ENCODE results near the gene OCLN.

DNA sequence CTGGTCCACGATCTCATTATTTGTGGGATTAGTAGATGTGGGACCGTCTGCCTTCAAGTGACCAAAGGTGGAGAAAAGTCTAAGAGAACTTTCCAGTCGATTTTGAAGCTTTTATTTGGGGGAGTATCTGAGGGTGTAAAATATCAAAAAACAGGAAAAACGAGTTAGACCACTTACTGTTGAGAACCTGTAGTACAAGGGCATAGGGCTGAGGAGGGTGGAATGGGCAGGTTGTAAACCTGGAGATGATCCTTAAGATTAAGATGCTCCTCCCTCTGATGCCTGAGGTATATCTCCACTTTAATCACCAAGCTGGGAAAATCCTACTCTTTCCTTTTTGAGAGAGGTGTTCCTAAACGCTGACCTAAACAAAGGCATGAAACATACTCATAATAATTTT, 35.4 kb downstream of the OCLN start:
- TF ChIP-seq CTCF (IDR thresholded peaks at IDR 0.05) (no peak), POLR2A (IDR thresholded peaks at IDR 0.05) (no peak)
